Forelimb muscle (tissue), 1 donor: Measurements from ENCODE around the gene IQCH. TPM values are rescaled to one million over a fixed set of nuclear protein-coding genes. Genes with fewer than 3 reads are reported as not detected.

ENCODE experiments used
- polyA plus RNA-seq: library from polyadenylated mRNA; unstranded; fragments of 120-200 nt; gene quantifications from one replicate; pipeline ENCODE4 v1.2.1, GENCODE V29; 2013; ENCODE audit not compliant: insufficient read length

IQCH gene
- polyA plus RNA-seq, 1 donor = 0.94 TPM

Other genes starting within 250 kb of the IQCH start
- gene SMAD3, start 189.2 kb upstream of the IQCH start, polyA plus RNA-seq = 26.3 TPM
- 21.0 TPM for gene AAGAB, start 125 bp upstream of the IQCH start, polyA plus RNA-seq